Measurements from ENCODE around the gene CD47.
A peak's percentile ranks its signal among the peaks of the same experiment; 100 is the strongest.

Gene CD47

DNA sequence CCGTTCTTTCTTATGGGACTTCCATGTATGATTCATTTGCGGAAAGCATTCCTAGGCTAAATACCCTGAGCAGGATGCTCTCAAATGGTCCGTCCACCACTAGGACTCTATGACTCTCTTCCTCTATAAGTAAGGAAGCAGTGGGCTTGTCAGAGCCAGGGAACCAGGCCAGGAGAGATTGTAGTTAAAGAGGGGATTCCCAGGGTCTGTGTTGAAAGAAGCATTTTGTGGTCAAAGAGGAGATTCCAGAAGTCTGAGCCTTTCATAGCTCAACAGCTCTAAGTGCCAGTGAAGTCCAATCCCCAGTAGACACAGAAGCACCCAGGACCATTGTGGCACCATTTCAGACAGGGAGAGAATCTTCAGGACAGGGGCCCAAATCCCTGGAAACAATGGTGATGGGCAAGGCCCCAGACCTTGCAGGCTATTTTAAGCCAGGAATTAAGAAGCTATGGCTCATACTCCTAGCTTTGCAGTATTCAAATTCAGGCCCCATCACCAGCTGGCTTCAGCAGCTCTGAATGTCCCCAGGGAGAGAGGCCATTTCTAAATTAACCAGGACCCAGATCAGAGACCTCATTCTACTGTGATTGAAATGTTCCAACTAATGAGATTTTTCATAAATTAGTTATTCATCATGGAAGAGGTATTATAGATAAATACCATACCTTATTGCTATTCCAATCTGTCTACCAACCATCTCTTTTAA lies 81.7 kb downstream of the CD47 start:
- TF ChIP-seq, protein P1, sequence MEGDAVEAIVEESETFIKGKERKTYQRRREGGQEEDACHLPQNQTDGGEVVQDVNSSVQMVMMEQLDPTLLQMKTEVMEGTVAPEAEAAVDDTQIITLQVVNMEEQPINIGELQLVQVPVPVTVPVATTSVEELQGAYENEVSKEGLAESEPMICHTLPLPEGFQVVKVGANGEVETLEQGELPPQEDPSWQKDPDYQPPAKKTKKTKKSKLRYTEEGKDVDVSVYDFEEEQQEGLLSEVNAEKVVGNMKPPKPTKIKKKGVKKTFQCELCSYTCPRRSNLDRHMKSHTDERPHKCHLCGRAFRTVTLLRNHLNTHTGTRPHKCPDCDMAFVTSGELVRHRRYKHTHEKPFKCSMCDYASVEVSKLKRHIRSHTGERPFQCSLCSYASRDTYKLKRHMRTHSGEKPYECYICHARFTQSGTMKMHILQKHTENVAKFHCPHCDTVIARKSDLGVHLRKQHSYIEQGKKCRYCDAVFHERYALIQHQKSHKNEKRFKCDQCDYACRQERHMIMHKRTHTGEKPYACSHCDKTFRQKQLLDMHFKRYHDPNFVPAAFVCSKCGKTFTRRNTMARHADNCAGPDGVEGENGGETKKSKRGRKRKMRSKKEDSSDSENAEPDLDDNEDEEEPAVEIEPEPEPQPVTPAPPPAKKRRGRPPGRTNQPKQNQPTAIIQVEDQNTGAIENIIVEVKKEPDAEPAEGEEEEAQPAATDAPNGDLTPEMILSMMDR (IDR thresholded peaks at IDR 0.05; ENCODE audit: low read depth, low read length): no peak
- no peaks in the 10 kb centered on the region for H3K9me3 ChIP-seq
- H3K27me3 ChIP-seq: no peaks in the 10 kb centered on the region
- no peaks in the 10 kb centered on the region for H3K36me3 ChIP-seq
- no peak for DNase-seq
- peaks cover 13% of the 10 kb centered on the region for H3K4me1 ChIP-seq
- H3K4me3 ChIP-seq (ENCODE audit: low read depth, low read length): no peak overlapping the region

DNA sequence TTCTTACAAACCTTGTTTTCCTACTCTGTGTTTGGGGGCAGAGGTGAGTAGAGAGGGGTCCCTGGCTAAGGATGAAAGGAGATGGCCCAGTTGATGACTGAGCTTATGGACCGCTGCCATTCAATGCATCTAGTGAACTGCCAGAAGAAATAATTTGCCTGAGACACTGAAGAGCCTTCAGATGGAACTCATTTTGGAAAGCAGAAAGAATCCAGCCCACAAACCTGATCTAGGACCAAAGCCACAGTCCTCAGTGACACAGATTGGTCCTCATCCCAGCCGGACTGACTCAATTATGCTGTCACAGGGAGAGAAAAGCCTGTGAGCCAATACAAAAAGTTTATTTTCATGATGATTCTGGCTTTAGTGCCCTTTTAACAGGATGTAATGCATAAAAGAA lies 82.7 kb downstream of the CD47 start:
- Histone ChIP-seq H3K9me3 (no peaks in the 10 kb centered on the region), H3K36me3 (no peaks in the 10 kb centered on the region), H3K27me3 (no peaks in the 10 kb centered on the region), H3K4me1 (peaks cover 13% of the 10 kb centered on the region), H3K4me3 (ENCODE audit: low read depth, low read length) (no peak overlapping the region)
- no peak for DNase-seq
- TF ChIP-seq, protein P1 (IDR thresholded peaks at IDR 0.05; ENCODE audit: low read depth, low read length): no peak

DNA sequence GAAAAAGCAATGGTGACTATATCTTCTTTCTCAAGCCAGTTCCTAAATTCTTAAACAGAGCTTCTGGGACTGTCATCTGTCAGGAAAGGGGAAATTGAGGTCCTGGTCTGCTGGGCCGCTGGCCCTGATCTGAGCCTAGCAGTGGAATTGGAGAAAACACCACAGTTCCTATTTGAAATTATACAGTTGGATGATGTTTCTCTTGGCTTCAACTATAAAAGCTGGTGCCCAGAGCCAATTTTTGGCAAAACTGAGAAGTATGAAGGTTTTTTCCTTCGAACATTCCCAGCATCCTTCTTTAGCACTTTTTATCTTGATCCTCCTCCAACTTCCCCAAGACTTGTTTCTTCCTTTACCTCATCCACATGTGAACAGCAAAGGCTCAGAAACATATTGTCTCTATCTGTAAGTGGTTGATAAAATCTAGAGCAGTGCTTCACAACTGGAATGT lies 83.9 kb downstream of the CD47 start:
- Histone ChIP-seq H3K27me3 (no peaks in the 10 kb centered on the region), H3K4me1 (peaks cover 8% of the 10 kb centered on the region), H3K36me3 (no peaks in the 10 kb centered on the region), H3K9me3 (no peaks in the 10 kb centered on the region), H3K4me3 (ENCODE audit: low read depth, low read length) (no peak overlapping the region)
- no peak for DNase-seq
- TF ChIP-seq, protein P1 (IDR thresholded peaks at IDR 0.05; ENCODE audit: low read depth, low read length): no peak

DNA sequence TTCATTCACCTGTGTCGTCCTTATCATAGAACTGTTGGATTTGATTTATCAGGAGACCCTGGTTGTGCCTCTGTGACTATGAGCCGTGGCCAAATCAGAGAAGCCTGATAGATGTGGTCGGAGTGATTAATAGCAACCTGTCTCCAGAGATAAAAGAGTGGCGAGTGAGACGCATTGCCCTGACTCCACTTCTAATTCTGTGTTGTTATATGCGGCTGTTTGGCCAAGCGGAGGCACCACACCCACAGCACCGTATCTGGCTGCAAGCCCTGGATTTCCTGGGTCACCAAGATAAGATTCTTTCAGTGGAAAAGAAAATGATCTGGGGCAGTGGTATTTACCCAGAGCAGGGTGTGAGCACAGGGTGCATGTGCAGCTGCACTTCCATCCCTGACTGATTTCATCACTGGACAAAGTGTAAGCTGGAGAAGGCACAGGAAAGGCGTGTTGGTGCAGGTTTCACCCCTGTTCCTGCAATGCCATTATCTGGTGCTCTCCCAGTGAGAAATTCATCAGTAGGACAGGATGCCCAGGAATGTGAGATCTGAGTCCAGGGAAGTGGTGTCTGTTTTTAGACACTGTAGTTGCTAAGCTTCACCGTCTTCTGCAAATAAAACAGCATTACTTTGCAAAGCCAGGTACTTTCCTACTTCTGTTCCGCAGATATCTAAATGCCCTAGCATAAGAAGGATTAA lies 84.6 kb downstream of the CD47 start:
- peaks cover 8% of the 10 kb centered on the region for H3K4me1 ChIP-seq
- no peaks in the 10 kb centered on the region for H3K9me3 ChIP-seq
- peak; percentile 12 for DNase-seq
- TF ChIP-seq, protein P1 (IDR thresholded peaks at IDR 0.05; ENCODE audit: low read depth, low read length): peak; percentile 14; the same call in 1 of the 2 replicates
- H3K4me3 ChIP-seq (ENCODE audit: low read depth, low read length): peak overlapping the region; percentile 17
- no peaks in the 10 kb centered on the region for H3K36me3 ChIP-seq
- H3K27me3 ChIP-seq: no peaks in the 10 kb centered on the region

DNA sequence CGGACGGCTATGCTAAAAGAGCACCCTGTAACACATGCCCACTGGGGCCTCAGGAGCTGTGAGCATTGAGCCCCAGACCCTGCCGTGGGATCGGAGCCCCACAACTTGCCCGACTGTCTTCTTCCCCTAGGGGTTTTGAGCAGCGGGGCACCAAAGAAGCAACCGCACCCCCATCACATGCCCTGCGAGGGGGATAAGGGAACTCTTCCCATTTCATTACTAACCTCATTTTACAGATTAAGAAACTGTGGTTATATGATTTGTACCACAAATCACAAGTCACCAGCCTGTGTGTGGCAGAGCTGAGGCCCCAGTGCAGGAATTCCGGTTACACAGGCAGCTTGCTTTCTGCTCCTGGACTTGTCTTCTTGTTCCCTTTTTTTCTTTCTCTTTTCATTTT lies 86.2 kb downstream of the CD47 start:
- peak; percentile 11 for DNase-seq

More for the DNA sequence above, 86.2 kb downstream of the CD47 start:
- no peak overlapping the region for H3K4me3 ChIP-seq (ENCODE audit: low read depth, low read length)
- H3K27me3 ChIP-seq: no peaks in the 10 kb centered on the region
- H3K9me3 ChIP-seq: no peaks in the 10 kb centered on the region
- peaks cover 8% of the 10 kb centered on the region for H3K4me1 ChIP-seq
- no peaks in the 10 kb centered on the region for H3K36me3 ChIP-seq
- TF ChIP-seq, protein P1 (IDR thresholded peaks at IDR 0.05; ENCODE audit: low read depth, low read length): no peak
